SH-SY5Y (cell line): ENCODE data around the gene DAPK1.

Experiments
- GATA2 ChIP-seq: IDR thresholded peaks from 2 replicates; pipeline ENCODE4 v1.6.1; 2011; ENCODE audit warnings: mild to moderate bottlenecking, low read depth, low read length
- GATA3 ChIP-seq: IDR thresholded peaks from 2 replicates; pipeline ENCODE4 v1.6.1; 2011; ENCODE audit warnings: low read depth, mild to moderate bottlenecking, low read length, moderate library complexity

- no peak for TF ChIP-seq GATA2
- no peak for TF ChIP-seq GATA3
These were observed 4.1 kb downstream of the DAPK1 start for GRCh38 chr9:87501806-87502205.
